Lower lobe of right lung (tissue), 2 donors: Measurements from ENCODE around the gene ANKRD11. TPM values are rescaled to one million over a fixed set of nuclear protein-coding genes. Genes with fewer than 3 reads are reported as not detected.

Source experiments
- ATAC-seq, 2 donors: fragments of 200-7000 bp; cut with Tn5 transposase; one replicate each; pipeline ENCODE4 v1.9.1; 2020 to 2022; ENCODE audit warnings: mild to moderate bottlenecking in 2 of 2, moderate library complexity in 2 of 2
- DNase-seq: peaks from one replicate; pipeline ENCODE4 v3.0.0-alpha.2; 2020
- H3K27ac ChIP-seq: fragments of 200-600 bp; one replicate; pipeline ENCODE4 v1.8.0; 2022
- H3K27me3 ChIP-seq: fragments of 200-600 bp; one replicate; pipeline ENCODE4 v1.8.0; 2022; ENCODE audit warnings: low read depth
- H3K36me3 ChIP-seq: fragments of 200-600 bp; one replicate; pipeline ENCODE4 v1.8.0; 2022; ENCODE audit warnings: mild to moderate bottlenecking
- H3K4me1 ChIP-seq: fragments of 200-600 bp; one replicate; pipeline ENCODE4 v1.8.0; 2022
- H3K4me3 ChIP-seq: fragments of 200-600 bp; one replicate; pipeline ENCODE4 v1.8.0; 2022; ENCODE audit warnings: mild to moderate bottlenecking
- H3K9me3 ChIP-seq: fragments of 200-600 bp; one replicate; pipeline ENCODE4 v1.8.0; 2022
- CTCF ChIP-seq: fragments of 200-600 bp; IDR thresholded peaks from one replicate; pipeline ENCODE4 v1.8.0; 2022; ENCODE audit warnings: antibody characterized with exemption, mild to moderate bottlenecking
- intact Hi-C: fragments of 100-400 bp; cut with DNase I; formaldehyde crosslinking; loops from one replicate; pipeline ENCODE4 v1.11.0; 2022
- total RNA-seq: library from RNA; stranded (reverse); fragmentation: NEBNext Ultra II Directional; extraction: Animal tissue kit (Norgen Biotek cat#: 25700); gene quantifications from one replicate; pipeline ENCODE4 v1.2.1, GENCODE V29; 2021
- donor health status: DM: no; HTN: yes; CAD: no; lungs with severe emphysema.

The ANKRD11 gene
- total RNA-seq, 1 donor from 2014 or later = 127 TPM

DNA sequence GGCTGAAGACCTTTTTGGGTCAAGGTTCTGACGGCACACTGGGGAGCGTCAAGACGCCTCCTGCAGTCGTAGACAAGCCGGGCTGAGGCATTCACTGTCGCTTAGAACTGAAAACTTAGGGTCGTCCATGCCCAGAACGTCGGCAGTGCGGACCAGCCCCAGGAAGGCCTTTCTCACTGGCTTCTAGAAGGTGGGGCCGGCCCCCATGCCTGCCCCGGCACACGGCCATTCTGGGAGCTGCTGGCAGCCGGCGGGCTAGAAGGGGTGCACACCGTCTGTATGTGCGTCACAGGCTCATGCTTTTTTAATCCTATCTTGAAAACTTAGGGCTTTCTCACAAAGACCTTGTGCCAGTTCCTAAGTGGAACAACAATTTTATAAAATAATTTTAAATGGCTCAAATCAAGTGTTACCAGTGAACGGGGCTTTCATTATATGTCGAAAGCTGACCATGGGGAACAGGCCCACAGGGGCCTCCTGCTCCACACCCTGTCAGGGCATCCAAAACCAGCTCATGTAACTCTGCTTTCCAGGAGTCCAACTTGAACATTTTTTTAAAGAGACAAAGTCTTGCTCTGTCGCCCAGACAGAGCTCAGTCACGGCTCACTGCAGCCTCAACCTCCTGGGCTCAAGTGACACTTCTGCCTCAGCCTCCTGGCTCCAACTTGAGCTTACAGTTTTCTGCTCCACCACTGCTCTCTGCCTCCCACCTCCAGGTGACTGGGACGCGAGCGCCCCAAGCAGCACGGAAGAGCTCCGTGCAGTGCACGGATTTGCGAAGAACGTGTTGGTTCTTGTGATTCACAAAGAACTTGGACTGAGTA lies 111.2 kb downstream of the ANKRD11 start:
- Histone ChIP-seq H3K27me3 (no peaks in the 10 kb centered on the region), H3K4me3 (no peak overlapping the region), H3K4me1 (peaks cover 48% of the 10 kb centered on the region), H3K9me3 (no peaks in the 10 kb centered on the region), H3K36me3 (no peaks in the 10 kb centered on the region), H3K27ac (no peak overlapping the region)
- DNase-seq = no peak
- intact Hi-C loops = no loop called here
- no peak for TF ChIP-seq CTCF
- ATAC-seq = no peak

- Histone ChIP-seq H3K4me3 (no peak overlapping the region), H3K27me3 (no peaks in the 10 kb centered on the region), H3K9me3 (no peaks in the 10 kb centered on the region), H3K4me1 (peaks cover 36% of the 10 kb centered on the region), H3K36me3 (no peaks in the 10 kb centered on the region), H3K27ac (no peak overlapping the region)
- ATAC-seq = no peak
- no peak for TF ChIP-seq CTCF
- intact Hi-C loops = no loop called here
- no peak for DNase-seq
Measured at GRCh38 chr16:89377453-89377848, 112.9 kb downstream of the ANKRD11 start.

DNA sequence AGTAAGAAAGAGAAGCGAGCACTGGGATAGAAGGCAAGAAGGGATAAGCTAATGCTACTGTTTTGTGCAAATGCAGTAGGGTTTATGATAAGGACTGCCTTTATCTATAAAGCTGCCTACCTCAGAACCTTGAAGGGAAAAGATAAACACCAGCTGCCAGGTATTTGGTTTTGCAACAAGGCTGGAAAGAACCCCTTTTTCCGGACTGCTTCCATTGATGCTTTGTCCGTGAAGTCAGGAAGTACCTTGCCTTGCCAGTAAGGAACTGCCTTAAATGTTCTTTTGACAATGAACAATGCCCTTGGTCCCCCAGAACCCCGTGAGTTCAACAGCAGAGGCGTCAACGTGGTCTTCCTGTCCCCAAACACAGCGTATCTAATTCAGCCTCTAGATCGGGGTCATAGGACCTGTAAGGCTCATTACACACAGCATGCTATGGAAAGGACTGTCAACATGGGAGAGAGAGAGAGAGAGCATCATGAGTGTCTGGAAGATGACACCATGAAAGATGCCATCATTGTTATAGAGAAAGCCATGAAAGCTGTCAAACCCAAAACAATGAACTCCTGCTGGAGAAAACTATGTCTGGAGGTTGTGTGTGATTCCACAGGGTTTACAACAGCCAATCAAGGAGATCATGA lies 113.4 kb downstream of the ANKRD11 start:
- no peaks in the 10 kb centered on the region for H3K27me3 ChIP-seq
- DNase-seq = no peak
- ATAC-seq = no peak
- H3K4me3 ChIP-seq = no peak overlapping the region
- TF ChIP-seq CTCF = no peak
- peaks cover 3% of the 10 kb centered on the region for H3K36me3 ChIP-seq
- H3K27ac ChIP-seq = no peak overlapping the region
- peaks cover 31% of the 10 kb centered on the region for H3K4me1 ChIP-seq
- H3K9me3 ChIP-seq = no peaks in the 10 kb centered on the region
- intact Hi-C loops = no loop called here

DNA sequence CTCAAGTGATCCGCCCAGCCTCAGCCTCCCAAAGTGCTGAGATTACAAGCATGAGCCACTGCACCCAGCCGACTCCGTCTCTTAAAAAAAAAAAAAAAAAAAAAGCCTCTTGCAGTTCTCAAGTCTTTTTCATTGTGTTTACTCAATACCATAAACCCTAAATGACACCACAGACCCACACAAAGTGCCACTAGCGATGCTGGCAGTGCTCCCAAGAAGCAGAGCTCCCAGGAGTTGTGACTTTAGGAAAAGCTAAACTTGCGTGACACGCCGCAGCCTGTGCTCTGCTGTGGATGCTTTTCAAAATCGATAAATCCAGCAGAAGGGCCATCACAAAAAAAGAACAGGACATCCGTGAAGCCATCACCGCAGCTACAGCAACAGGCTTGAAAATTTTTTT lies 114.7 kb downstream of the ANKRD11 start:
- Histone ChIP-seq H3K36me3 (peaks cover 14% of the 10 kb centered on the region), H3K9me3 (no peaks in the 10 kb centered on the region), H3K4me3 (no peak overlapping the region), H3K27ac (no peak overlapping the region), H3K27me3 (no peaks in the 10 kb centered on the region), H3K4me1 (peaks cover 25% of the 10 kb centered on the region)
- TF ChIP-seq CTCF = no peak
- DNase-seq (no peak), ATAC-seq (no peak)
- intact Hi-C loops = no loop called here

- ATAC-seq = no peak
- Histone ChIP-seq H3K4me3 (no peak overlapping the region), H3K27me3 (no peaks in the 10 kb centered on the region), H3K4me1 (peaks cover 27% of the 10 kb centered on the region), H3K27ac (no peak overlapping the region), H3K9me3 (no peaks in the 10 kb centered on the region), H3K36me3 (peaks cover 14% of the 10 kb centered on the region)
- intact Hi-C loops = no loop called here
- TF ChIP-seq CTCF = no peak
- DNase-seq = no peak
Measured at GRCh38 chr16:89375021-89375420, 115.3 kb downstream of the ANKRD11 start.
